Neural progenitor cell (in vitro differentiated cells): ENCODE data around the gene EPHA10. TPM values are rescaled to one million over a fixed set of nuclear protein-coding genes. Genes with fewer than 3 reads are reported as not detected.

Source experiments
- DNase-seq: peaks from one replicate; pipeline ENCODE4 v3.0.0-alpha.2; 2016; ENCODE audit warnings: low spot score
- H2AFZ ChIP-seq: fragments of 200-600 bp; sonication (generic); replicated peaks from 2 replicates; pipeline ENCODE4 v1.6.1; 2016; ENCODE audit warnings: antibody characterized with exemption
- H3F3A ChIP-seq: fragments of 200-600 bp; sonication (generic); 2 replicates; pipeline ENCODE4 v1.6.1; 2016; ENCODE audit warnings: antibody characterized with exemption, low read depth
- H3K27ac ChIP-seq: fragments of 200-600 bp; sonication (generic); 2 replicates; pipeline ENCODE4 v1.5.1; 2016; ENCODE audit warnings: mild to moderate bottlenecking
- H3K27me3 ChIP-seq: fragments of 200-600 bp; sonication (generic); 2 replicates; pipeline ENCODE4 v1.6.1; 2016; ENCODE audit warnings: mild to moderate bottlenecking, moderate library complexity
- H3K36me3 ChIP-seq: fragments of 200-600 bp; sonication (generic); 2 replicates; pipeline ENCODE4 v1.5.1; 2016
- H3K4me1 ChIP-seq: fragments of 200-600 bp; sonication (generic); 2 replicates; pipeline ENCODE4 v1.6.1; 2016; ENCODE audit warnings: mixed run types
- H3K4me2 ChIP-seq: fragments of 200-600 bp; sonication (generic); 2 replicates; pipeline ENCODE4 v1.6.1; 2016
- H3K4me3 ChIP-seq: fragments of 200-600 bp; sonication (generic); 2 replicates; pipeline ENCODE4 v1.5.1; 2016
- H3K79me2 ChIP-seq: fragments of 200-600 bp; sonication (generic); 2 replicates; pipeline ENCODE4 v1.6.1; 2016; ENCODE audit warnings: low read depth
- H3K9ac ChIP-seq: fragments of 200-600 bp; sonication (generic); 2 replicates; pipeline ENCODE4 v1.6.1; 2016
- H3K9me3 ChIP-seq: fragments of 200-600 bp; sonication (generic); 2 replicates; pipeline ENCODE4 v1.5.1; 2016; ENCODE audit warnings: low read depth
- H4K20me1 ChIP-seq: fragments of 200-600 bp; sonication (generic); 2 replicates; pipeline ENCODE4 v1.6.1; 2016; ENCODE audit warnings: low read depth
- H3K27ac Mint-ChIP-seq: 3 replicates; pipeline ENCODE4 v1.8.0; 2021; ENCODE audit warnings: mixed read lengths
- H3K27me3 Mint-ChIP-seq: 2 replicates; pipeline ENCODE4 v1.8.0; 2022; ENCODE audit warnings: low read depth, mild to moderate bottlenecking, inconsistent platforms, moderate library complexity, mixed read lengths; ENCODE audit not compliant: insufficient read depth
- H3K36me3 Mint-ChIP-seq: 3 replicates; pipeline ENCODE4 v1.8.0; 2021; ENCODE audit warnings: mixed read lengths
- H3K4me1 Mint-ChIP-seq: 3 replicates; pipeline ENCODE4 v1.8.0; 2021; ENCODE audit warnings: mixed read lengths
- H3K4me3 Mint-ChIP-seq: 3 replicates; pipeline ENCODE4 v1.8.0; 2021; ENCODE audit warnings: mild to moderate bottlenecking, moderate library complexity, mixed read lengths
- H3K9me3 Mint-ChIP-seq: 3 replicates; pipeline ENCODE4 v1.8.0; 2020; ENCODE audit warnings: mixed read lengths
- EZH2 ChIP-seq: fragments of 200-600 bp; sonication (generic); IDR thresholded peaks from 2 replicates; pipeline ENCODE4 v1.6.1; 2017; ENCODE audit warnings: antibody characterized with exemption, mild to moderate bottlenecking, moderate library complexity
- EZH2phosphoT487 ChIP-seq: fragments of 200-600 bp; sonication (generic); IDR thresholded peaks from 2 replicates; pipeline ENCODE4 v1.6.1; 2017; ENCODE audit warnings: antibody characterized with exemption
- total RNA-seq: library from RNA; depleted of rRNA; stranded (reverse); fragments of >200 nt; gene quantifications from 2 replicates; pipeline ENCODE4 v1.2.3, GENCODE V29; 2015; ENCODE audit warnings: low replicate concordance
- TF ChIP-seq, protein P1 (sequence below): fragments of 200-600 bp; sonication (generic); IDR thresholded peaks from 2 replicates; pipeline ENCODE4 v1.5.1; 2017; ENCODE audit warnings: antibody characterized with exemption, mild to moderate bottlenecking

The EPHA10 gene
- total RNA-seq, 1 donor from 2014 or later, result not detected

GRCh38 chr1:37730376-37730775 lies 34.5 kb downstream of the EPHA10 start:
- Mint-ChIP-seq H3K4me1 (peaks cover 20% of the 10 kb centered on the region), H3K27me3 (peaks cover 27% of the 10 kb centered on the region), H3K4me3 (no peak overlapping the region), H3K27ac (no peak overlapping the region), H3K9me3 (no peaks in the 10 kb centered on the region), H3K36me3 (no peaks in the 10 kb centered on the region)
- no peaks in the 10 kb centered on the region for H4K20me1 ChIP-seq
- no peak overlapping the region for H3K27ac ChIP-seq
- no peak overlapping the region for H2AFZ ChIP-seq
- H3K4me1 ChIP-seq, result peaks cover 18% of the 10 kb centered on the region
- no peaks in the 10 kb centered on the region for H3K9me3 ChIP-seq
- no peaks in the 10 kb centered on the region for H3K79me2 ChIP-seq
- TF ChIP-seq EZH2phosphoT487 (no peak), EZH2 (no peak)
- TF ChIP-seq, protein P1, sequence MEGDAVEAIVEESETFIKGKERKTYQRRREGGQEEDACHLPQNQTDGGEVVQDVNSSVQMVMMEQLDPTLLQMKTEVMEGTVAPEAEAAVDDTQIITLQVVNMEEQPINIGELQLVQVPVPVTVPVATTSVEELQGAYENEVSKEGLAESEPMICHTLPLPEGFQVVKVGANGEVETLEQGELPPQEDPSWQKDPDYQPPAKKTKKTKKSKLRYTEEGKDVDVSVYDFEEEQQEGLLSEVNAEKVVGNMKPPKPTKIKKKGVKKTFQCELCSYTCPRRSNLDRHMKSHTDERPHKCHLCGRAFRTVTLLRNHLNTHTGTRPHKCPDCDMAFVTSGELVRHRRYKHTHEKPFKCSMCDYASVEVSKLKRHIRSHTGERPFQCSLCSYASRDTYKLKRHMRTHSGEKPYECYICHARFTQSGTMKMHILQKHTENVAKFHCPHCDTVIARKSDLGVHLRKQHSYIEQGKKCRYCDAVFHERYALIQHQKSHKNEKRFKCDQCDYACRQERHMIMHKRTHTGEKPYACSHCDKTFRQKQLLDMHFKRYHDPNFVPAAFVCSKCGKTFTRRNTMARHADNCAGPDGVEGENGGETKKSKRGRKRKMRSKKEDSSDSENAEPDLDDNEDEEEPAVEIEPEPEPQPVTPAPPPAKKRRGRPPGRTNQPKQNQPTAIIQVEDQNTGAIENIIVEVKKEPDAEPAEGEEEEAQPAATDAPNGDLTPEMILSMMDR, result no peak
- peaks cover 45% of the 10 kb centered on the region for H3K27me3 ChIP-seq
- H3K4me2 ChIP-seq, result no peak overlapping the region
- no peak for DNase-seq
- H3K4me3 ChIP-seq, result no peak overlapping the region
- no peak overlapping the region for H3K9ac ChIP-seq
- no peaks in the 10 kb centered on the region for H3F3A ChIP-seq
- H3K36me3 ChIP-seq, result no peaks in the 10 kb centered on the region

DNA sequence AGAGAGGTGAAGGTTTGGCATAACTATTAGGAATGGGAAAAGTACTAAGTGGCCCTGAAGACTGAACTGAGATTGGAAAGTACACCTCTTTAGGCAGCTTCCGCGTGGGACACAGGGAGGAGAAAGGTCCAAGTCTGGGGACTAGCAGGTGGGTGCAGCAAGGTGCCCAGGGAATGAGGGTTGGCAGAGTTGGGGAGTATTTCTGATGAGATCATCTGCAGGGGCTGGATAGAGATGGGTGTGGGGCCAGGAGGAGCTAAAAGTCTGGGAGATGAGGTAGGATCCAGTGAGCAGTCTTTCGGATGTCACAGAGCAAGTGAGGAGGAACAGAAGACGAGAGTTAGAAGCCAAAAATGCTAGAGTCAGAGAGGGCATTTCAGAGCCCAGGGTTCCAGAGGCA lies 36.5 kb downstream of the EPHA10 start:
- H4K20me1 ChIP-seq, result no peaks in the 10 kb centered on the region
- no peak for TF ChIP-seq EZH2
- TF ChIP-seq, protein P1, result no peak
- no peak for TF ChIP-seq EZH2phosphoT487

GRCh38 chr1:37726751-37727585 lies 38.0 kb downstream of the EPHA10 start:
- Histone ChIP-seq H3K27ac (no peak overlapping the region), H3K4me1 (peaks cover 18% of the 10 kb centered on the region), H3K27me3 (peaks cover 21% of the 10 kb centered on the region), H2AFZ (no peak overlapping the region), H4K20me1 (no peaks in the 10 kb centered on the region), H3K36me3 (no peaks in the 10 kb centered on the region), H3K9me3 (no peaks in the 10 kb centered on the region), H3K4me3 (no peak overlapping the region), H3F3A (no peaks in the 10 kb centered on the region), H3K4me2 (peak overlapping the region; percentile 56), H3K9ac (no peak overlapping the region), H3K79me2 (no peaks in the 10 kb centered on the region)
- peaks cover 11% of the 10 kb centered on the region for H3K27me3 Mint-ChIP-seq
- DNase-seq, result peak; percentile 68
- no peak for TF ChIP-seq EZH2phosphoT487
- TF ChIP-seq, protein P1, result no peak
- no peak for TF ChIP-seq EZH2
- peaks cover 37% of the 10 kb centered on the region for H3K4me1 Mint-ChIP-seq
- no peaks in the 10 kb centered on the region for H3K36me3 Mint-ChIP-seq
- H3K4me3 Mint-ChIP-seq, result peak overlapping the region; percentile 50
- no peaks in the 10 kb centered on the region for H3K9me3 Mint-ChIP-seq
- peak overlapping the region; percentile 67 for H3K27ac Mint-ChIP-seq

More for the DNA sequence above, 36.5 kb downstream of the EPHA10 start:
- H3K79me2 ChIP-seq, result no peaks in the 10 kb centered on the region
- no peak overlapping the region for H2AFZ ChIP-seq
- Mint-ChIP-seq H3K9me3 (no peaks in the 10 kb centered on the region), H3K27me3 (peaks cover 20% of the 10 kb centered on the region), H3K36me3 (no peaks in the 10 kb centered on the region), H3K27ac (no peak overlapping the region), H3K4me3 (no peak overlapping the region), H3K4me1 (peaks cover 31% of the 10 kb centered on the region)
- no peaks in the 10 kb centered on the region for H3K36me3 ChIP-seq
- H3K4me3 ChIP-seq, result no peak overlapping the region
- H3K9me3 ChIP-seq, result no peaks in the 10 kb centered on the region
- peaks cover 26% of the 10 kb centered on the region for H3K27me3 ChIP-seq
- no peak overlapping the region for H3K9ac ChIP-seq
- no peaks in the 10 kb centered on the region for H3F3A ChIP-seq
- H3K4me2 ChIP-seq, result no peak overlapping the region
- peaks cover 18% of the 10 kb centered on the region for H3K4me1 ChIP-seq
- H3K27ac ChIP-seq, result no peak overlapping the region
- no peak for DNase-seq
